ENCODE results near the gene SMCO2.

SMCO2 gene

GRCh38 chr12:27434673-27435565 is 11.6 kb upstream of the SMCO2 start:
- Histone ChIP-seq H3K27me3 (ENCODE audit: insufficient read depth, low read length) (no peaks in the 10 kb centered on the region), H3K9me3 (ENCODE audit: low read length) (no peaks in the 10 kb centered on the region)

GRCh38 chr12:27436029-27436428 is 10.5 kb upstream of the SMCO2 start:
- Histone ChIP-seq H3K4me1 (ENCODE audit: insufficient read depth, low read length) (no peaks in the 10 kb centered on the region), H2AFZ (ENCODE audit: low read depth, low read length) (no peak overlapping the region), H3K36me3 (ENCODE audit: insufficient read depth, low read length) (no peaks in the 10 kb centered on the region), H3K9me3 (ENCODE audit: low read length) (no peaks in the 10 kb centered on the region), H3K4me3 (ENCODE audit: low read length) (no peak overlapping the region), H3K27me3 (ENCODE audit: insufficient read depth, low read length) (no peaks in the 10 kb centered on the region)

More at GRCh38 chr12:27434673-27435565, 11.6 kb upstream of the SMCO2 start:
- no peak overlapping the region for H2AFZ ChIP-seq (ENCODE audit: low read depth, low read length)
- no peaks in the 10 kb centered on the region for H3K36me3 ChIP-seq (ENCODE audit: insufficient read depth, low read length)
- no peaks in the 10 kb centered on the region for H3K4me1 ChIP-seq (ENCODE audit: insufficient read depth, low read length)
- no peak overlapping the region for H3K4me3 ChIP-seq (ENCODE audit: low read length)

GRCh38 chr12:27436768-27437167 is 9.8 kb upstream of the SMCO2 start:
- H3K9me3 ChIP-seq (ENCODE audit: low read length): no peaks in the 10 kb centered on the region
- H3K27me3 ChIP-seq (ENCODE audit: insufficient read depth, low read length): no peaks in the 10 kb centered on the region
- no peaks in the 10 kb centered on the region for H3K4me1 ChIP-seq (ENCODE audit: insufficient read depth, low read length)
- H2AFZ ChIP-seq (ENCODE audit: low read depth, low read length): no peak overlapping the region
- H3K4me3 ChIP-seq (ENCODE audit: low read length): no peak overlapping the region
- no peaks in the 10 kb centered on the region for H3K36me3 ChIP-seq (ENCODE audit: insufficient read depth, low read length)

- Histone ChIP-seq H2AFZ (ENCODE audit: low read depth, low read length) (no peak overlapping the region), H3K27me3 (ENCODE audit: insufficient read depth, low read length) (no peaks in the 10 kb centered on the region), H3K4me3 (ENCODE audit: low read length) (no peak overlapping the region), H3K9me3 (ENCODE audit: low read length) (no peaks in the 10 kb centered on the region), H3K36me3 (ENCODE audit: insufficient read depth, low read length) (no peaks in the 10 kb centered on the region), H3K4me1 (ENCODE audit: insufficient read depth, low read length) (no peaks in the 10 kb centered on the region)
Observed at GRCh38 chr12:27437839-27438238, 8.7 kb upstream of the SMCO2 start.

- Histone ChIP-seq H3K9me3 (ENCODE audit: low read length) (no peaks in the 10 kb centered on the region), H3K4me3 (ENCODE audit: low read length) (no peak overlapping the region), H3K36me3 (ENCODE audit: insufficient read depth, low read length) (no peaks in the 10 kb centered on the region), H3K27me3 (ENCODE audit: insufficient read depth, low read length) (no peaks in the 10 kb centered on the region), H2AFZ (ENCODE audit: low read depth, low read length) (no peak overlapping the region), H3K4me1 (ENCODE audit: insufficient read depth, low read length) (peaks cover under 1% of the 10 kb centered on the region)
Observed at GRCh38 chr12:27447761-27448160, 1.2 kb downstream of the SMCO2 start.

DNA sequence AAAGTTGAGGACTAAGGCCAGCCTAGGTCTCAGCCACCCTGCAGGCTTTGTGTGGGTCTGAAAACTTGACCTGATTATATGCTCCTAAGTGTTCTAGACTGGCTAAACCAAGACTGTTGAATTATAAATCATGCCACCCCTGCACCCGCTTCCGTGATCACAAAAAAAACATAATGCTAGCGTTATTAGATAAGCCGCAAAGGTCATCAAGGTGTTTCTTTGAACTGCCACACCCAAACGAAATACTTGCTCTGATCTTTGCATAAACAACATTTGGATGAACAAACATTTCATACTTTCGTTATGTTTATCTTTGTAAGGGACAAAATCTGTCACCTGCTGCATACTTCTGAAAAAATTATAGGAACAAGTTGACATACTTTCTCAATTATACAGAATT is 2.5 kb downstream of the SMCO2 start:
- Histone ChIP-seq H2AFZ (ENCODE audit: low read depth, low read length) (no peak overlapping the region), H3K4me1 (ENCODE audit: insufficient read depth, low read length) (peaks cover 13% of the 10 kb centered on the region), H3K36me3 (ENCODE audit: insufficient read depth, low read length) (no peaks in the 10 kb centered on the region), H3K27me3 (ENCODE audit: insufficient read depth, low read length) (no peaks in the 10 kb centered on the region), H3K9me3 (ENCODE audit: low read length) (no peaks in the 10 kb centered on the region), H3K4me3 (ENCODE audit: low read length) (no peak overlapping the region)

GRCh38 chr12:27449893-27450534 is 3.5 kb downstream of the SMCO2 start:
- H3K36me3 ChIP-seq (ENCODE audit: insufficient read depth, low read length): no peaks in the 10 kb centered on the region
- no peak overlapping the region for H3K4me3 ChIP-seq (ENCODE audit: low read length)
- H3K27me3 ChIP-seq (ENCODE audit: insufficient read depth, low read length): no peaks in the 10 kb centered on the region
- no peak overlapping the region for H2AFZ ChIP-seq (ENCODE audit: low read depth, low read length)
- no peaks in the 10 kb centered on the region for H3K9me3 ChIP-seq (ENCODE audit: low read length)
- peaks cover 13% of the 10 kb centered on the region for H3K4me1 ChIP-seq (ENCODE audit: insufficient read depth, low read length)

- Histone ChIP-seq H3K4me1 (ENCODE audit: insufficient read depth, low read length) (peaks cover 13% of the 10 kb centered on the region), H2AFZ (ENCODE audit: low read depth, low read length) (no peak overlapping the region), H3K9me3 (ENCODE audit: low read length) (no peaks in the 10 kb centered on the region), H3K27me3 (ENCODE audit: insufficient read depth, low read length) (no peaks in the 10 kb centered on the region), H3K36me3 (ENCODE audit: insufficient read depth, low read length) (no peaks in the 10 kb centered on the region), H3K4me3 (ENCODE audit: low read length) (no peak overlapping the region)
Observed at GRCh38 chr12:27451036-27451825, 4.7 kb downstream of the SMCO2 start.

DNA sequence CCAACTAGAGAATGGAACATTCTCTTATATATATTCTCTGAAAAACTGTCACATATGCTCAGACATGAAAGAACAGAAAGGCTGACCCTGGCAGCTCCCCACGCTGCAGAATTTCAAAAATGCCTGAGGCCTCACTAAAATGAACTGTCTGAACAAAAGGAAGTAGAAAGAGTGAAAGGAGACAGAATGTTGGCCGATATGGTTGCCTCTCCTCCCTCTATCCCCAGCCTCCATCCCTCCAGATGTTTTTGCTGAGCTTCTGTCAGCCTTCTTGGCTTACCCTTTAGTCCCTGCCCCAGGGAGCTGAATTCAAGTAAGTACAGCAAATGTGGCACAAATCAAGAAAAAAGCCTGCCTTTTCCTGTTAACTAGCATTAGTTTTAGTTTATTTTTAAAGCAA is 6.9 kb downstream of the SMCO2 start:
- H3K9me3 ChIP-seq (ENCODE audit: low read length): no peaks in the 10 kb centered on the region
- no peak overlapping the region for H3K4me3 ChIP-seq (ENCODE audit: low read length)
- H2AFZ ChIP-seq (ENCODE audit: low read depth, low read length): no peak overlapping the region
- H3K27me3 ChIP-seq (ENCODE audit: insufficient read depth, low read length): no peaks in the 10 kb centered on the region
- H3K36me3 ChIP-seq (ENCODE audit: insufficient read depth, low read length): no peaks in the 10 kb centered on the region
- H3K4me1 ChIP-seq (ENCODE audit: insufficient read depth, low read length): peaks cover 13% of the 10 kb centered on the region

- H2AFZ ChIP-seq (ENCODE audit: low read depth, low read length): no peak overlapping the region
- H3K4me3 ChIP-seq (ENCODE audit: low read length): no peak overlapping the region
- peaks cover 13% of the 10 kb centered on the region for H3K4me1 ChIP-seq (ENCODE audit: insufficient read depth, low read length)
- H3K9me3 ChIP-seq (ENCODE audit: low read length): no peaks in the 10 kb centered on the region
- no peaks in the 10 kb centered on the region for H3K27me3 ChIP-seq (ENCODE audit: insufficient read depth, low read length)
- no peaks in the 10 kb centered on the region for H3K36me3 ChIP-seq (ENCODE audit: insufficient read depth, low read length)
Observed at GRCh38 chr12:27455589-27455988, 9.1 kb downstream of the SMCO2 start.

- Histone ChIP-seq H3K4me1 (ENCODE audit: insufficient read depth, low read length) (peaks cover 13% of the 10 kb centered on the region), H2AFZ (ENCODE audit: low read depth, low read length) (no peak overlapping the region), H3K9me3 (ENCODE audit: low read length) (no peaks in the 10 kb centered on the region)
Observed at GRCh38 chr12:27456618-27457017, 10.1 kb downstream of the SMCO2 start.

GRCh38 chr12:27460471-27460978 is 14.0 kb downstream of the SMCO2 start:
- Histone ChIP-seq H3K36me3 (ENCODE audit: insufficient read depth, low read length) (no peaks in the 10 kb centered on the region), H2AFZ (ENCODE audit: low read depth, low read length) (no peak overlapping the region), H3K4me3 (ENCODE audit: low read length) (no peak overlapping the region), H3K4me1 (ENCODE audit: insufficient read depth, low read length) (no peaks in the 10 kb centered on the region), H3K9me3 (ENCODE audit: low read length) (no peaks in the 10 kb centered on the region), H3K27me3 (ENCODE audit: insufficient read depth, low read length) (no peaks in the 10 kb centered on the region)

More at GRCh38 chr12:27456618-27457017, 10.1 kb downstream of the SMCO2 start:
- H3K4me3 ChIP-seq (ENCODE audit: low read length): no peak overlapping the region
- no peaks in the 10 kb centered on the region for H3K27me3 ChIP-seq (ENCODE audit: insufficient read depth, low read length)
- H3K36me3 ChIP-seq (ENCODE audit: insufficient read depth, low read length): no peaks in the 10 kb centered on the region

Measured in neuron (in vitro differentiated cells).